Effector CD4-positive, alpha-beta T cell (primary cell): ENCODE measurements around the gene LY6G5B.
"Not testable (repeated sequence)": the region's sequence is repeated elsewhere in the genome, so short reads cannot be mapped to it uniquely, and the experiment has no call there.

Experiments
- DNase-seq: peaks from one replicate; pipeline ENCODE4 v3.0.0-alpha.2; 2020

The LY6G5B gene

DNA sequence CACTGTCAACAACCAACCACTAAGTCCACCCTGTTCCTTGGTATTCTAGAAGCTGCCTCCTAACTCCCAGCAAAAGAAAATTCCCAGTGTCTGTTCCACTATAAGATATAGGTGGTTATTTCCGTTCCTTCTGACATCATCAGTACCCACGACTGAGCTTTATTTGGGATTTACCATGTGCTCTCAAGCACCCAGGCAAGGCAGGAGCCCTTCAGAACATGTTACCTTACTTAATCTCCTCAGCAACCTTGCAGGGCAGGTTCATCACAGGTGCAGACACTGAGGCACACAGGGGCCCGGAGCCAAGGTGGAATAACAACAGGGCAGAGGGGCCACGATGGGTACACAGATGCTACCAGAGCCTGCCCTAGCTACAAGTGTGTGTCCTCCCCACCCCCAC is 22.6 kb downstream of the LY6G5B start:
- no peak for DNase-seq

DNA sequence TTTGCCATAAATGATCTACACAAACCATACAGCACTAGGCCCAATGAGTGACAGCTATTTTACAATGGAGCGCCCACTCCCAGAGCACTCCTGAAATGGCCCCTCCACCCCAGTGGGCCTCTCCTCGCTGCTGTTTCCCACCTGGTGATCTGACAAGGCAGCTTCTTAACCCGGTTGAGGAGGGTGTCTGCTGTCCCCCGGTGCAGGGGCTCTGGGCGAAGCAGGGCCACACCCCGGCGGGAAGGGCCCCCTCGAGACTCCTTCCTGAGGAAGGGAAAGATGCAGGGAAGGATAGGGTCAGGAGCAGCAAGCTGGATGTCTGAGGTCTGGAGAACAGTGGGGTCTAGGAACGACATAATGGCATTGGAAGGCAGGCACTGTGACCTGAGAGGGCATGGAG is 23.1 kb downstream of the LY6G5B start:
- no peak for DNase-seq

DNA sequence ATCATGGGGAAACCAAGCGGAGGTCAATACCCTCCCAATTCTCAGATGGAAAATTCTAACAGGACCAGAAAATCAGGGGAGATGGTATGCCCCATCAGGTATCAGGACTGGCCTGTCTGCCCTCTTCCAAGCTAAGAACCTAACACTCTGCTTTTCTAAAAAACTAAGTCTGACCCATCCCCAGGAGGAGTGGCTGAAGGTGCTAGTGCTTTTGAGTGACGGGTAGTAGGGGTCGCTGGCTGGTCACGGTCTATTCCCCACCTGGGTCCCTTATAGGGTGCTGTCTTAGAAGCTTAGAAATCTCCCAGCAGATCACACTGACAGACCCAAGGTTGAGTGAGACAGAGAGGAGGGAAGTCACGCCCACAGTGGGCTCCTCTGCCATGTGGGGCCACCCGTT is 23.8 kb downstream of the LY6G5B start:
- no peak for DNase-seq

DNA sequence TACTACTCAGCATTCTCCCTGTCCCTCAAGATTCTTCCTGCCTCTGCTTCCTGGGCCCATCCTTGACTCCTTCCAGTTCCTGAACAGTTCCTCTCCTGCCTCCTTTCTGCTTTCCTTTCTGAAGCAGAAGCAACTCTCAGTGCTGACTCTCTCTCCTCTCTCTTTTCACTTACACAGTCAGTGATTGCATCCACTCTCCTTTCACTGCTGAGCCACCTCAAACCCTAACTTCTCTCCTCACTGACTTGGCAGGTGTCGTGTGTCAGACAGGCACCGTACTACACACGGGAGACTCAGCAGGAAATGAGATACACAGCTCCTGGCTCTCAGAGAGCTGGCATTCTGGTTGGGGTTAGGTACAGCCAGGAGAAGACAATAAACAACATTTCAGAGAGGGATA is 27.8 kb downstream of the LY6G5B start:
- DNase-seq: no peak

DNA sequence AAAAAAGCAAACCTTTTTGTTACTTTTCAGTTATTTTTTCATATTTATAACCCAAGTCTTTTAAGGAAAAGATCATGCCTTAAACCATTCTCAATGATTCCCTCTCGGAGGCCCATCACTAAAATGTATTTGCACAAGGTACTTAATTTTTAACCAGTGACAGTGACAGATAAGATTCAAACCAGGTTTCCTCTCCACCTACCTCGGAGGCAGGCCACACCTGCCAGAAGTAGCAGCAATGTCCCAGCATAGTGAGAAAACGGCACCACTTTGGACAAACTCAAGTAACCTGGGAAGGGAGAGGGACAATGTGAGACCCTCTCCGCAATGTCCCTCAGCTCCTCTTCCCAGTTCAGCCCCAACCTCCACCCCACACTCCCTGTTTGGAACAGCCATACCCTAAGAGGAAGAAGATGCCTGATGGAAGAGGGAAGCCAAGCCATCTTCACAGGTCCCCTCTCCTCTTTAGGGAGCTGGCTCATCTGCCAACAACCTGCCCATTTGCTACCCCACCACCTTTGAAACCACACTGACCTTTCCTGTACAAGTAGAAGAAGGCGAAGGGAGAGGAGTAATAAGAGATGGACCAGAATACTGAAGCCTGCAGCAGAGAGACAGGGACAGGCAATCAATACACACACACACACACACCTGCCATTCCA is 31.1 kb downstream of the LY6G5B start:
- DNase-seq: no peak

DNA sequence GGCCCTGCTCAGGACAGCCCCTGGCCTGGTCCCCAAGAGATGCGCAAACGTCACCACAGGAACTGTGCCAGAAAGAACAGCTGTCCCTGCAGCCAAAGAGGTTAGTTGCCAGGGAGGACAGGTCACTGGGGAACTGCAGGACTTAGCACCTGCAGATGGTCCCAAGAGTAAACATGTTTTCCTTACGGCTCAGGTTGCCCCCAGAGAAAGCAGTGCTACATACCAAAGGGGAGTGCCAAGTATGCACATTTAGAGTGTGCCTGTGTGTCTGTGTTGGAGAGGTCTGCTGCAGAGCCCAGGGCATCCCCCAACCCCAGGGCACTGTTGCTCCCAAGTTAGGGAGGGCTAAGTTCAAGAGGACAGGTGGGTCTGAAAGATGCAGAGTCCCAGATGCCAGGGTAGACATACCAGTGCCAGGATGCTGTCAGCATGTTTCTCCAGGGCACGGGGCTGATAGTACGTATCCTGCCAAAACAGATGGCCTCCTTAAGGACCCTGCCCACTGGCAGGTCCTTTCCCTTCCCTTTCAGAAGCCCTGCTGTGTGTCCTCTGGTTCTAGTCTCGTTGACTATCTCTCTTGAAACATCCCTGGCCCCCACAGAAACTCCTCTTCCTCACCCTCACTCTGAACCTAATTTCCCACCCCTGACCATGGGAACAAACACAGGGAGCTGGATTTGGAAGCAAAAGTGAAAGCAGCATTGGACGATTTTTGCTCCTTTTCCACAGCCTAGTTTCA is 32.1 kb downstream of the LY6G5B start:
- DNase-seq: no peak

DNA sequence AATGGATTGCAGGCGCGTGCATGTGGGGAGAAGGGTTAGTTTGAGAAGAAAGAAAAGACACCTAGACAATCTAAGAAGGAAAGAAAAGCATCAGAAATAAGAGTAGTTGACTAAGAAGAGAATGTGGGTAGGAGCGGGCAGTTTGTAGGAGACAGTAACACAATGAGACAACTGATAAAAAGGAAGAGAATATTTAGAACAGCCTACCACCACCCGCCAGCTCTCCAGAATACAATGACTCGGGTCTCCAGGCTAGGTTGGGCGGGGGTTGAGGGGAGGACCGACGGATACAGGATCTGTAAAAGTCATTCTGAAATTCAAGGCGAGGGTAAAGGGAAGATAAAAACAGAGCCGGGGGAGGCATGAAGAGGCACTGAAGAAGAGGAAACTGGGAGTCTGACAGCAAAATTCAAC is 32.6 kb downstream of the LY6G5B start:
- DNase-seq: no peak

DNA sequence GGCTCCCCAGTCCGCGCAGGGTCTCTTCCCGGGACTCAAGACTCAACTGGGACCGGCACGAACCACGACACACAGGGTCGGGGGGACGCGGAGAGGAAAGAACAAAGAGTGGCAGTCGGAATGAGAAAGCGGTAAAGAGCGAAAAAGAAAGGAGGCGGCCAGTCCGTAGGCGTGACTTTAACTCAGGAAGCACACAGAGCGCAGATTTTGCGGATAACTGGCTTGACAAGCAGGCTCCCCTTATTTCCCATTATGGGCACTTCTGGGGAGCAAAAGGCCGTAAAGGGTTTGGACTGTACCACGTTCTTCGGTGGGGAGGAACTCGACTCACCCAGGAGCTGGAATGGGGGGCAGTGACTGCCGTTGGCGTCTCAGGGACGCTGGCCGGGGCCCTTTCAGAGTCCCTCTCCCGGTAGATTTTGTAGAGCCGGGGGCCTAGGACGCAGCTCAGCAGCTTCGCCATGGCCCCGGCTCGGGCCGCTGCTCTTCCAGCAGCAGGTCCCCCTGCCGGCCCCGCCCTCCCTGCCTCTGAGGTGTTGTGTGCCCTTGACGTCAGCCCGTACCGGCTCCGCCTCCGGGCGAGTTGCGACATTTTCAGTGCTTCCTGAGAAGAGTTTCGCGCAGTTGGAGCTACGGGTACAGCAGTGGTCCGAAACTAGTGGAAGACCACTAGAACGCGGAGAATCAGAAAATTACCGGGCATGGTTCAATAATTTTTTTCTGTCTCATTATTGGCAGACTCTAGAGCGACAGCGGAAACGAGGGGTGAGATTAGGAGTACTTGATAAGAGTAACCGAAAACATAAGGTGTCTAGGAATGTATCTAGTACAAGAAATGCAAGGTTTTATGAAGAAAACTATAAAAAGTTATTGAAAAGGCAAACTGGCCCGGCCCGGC is 33.3 kb downstream of the LY6G5B start, which contains the start of gene ABHD16A:
ABHD16A (minus strand) TSS at position 506 of the 898 bp plus-strand sequence; CDS start at position 463, 43 bp downstream.
- DNase-seq: peak; percentile 94

DNA sequence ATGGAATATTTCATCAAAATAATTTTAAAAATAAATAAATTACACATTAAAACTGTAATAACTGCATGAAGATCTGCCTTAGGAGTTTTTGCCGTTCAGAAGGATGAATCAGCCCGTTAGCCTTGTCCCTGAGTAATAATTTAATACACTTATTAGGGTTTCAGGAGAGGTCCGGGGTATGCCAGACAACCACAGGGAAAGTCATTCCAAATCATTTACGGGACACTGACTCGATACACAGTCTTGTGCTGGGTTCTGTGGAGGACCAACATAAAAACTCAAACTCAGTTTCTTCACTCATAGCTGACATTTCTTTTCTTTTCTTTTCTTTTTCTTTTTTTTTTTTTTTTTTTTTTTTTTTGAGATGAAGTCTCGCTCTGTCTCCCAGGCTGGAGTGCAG is 36.2 kb downstream of the LY6G5B start:
- no peak for DNase-seq

DNA sequence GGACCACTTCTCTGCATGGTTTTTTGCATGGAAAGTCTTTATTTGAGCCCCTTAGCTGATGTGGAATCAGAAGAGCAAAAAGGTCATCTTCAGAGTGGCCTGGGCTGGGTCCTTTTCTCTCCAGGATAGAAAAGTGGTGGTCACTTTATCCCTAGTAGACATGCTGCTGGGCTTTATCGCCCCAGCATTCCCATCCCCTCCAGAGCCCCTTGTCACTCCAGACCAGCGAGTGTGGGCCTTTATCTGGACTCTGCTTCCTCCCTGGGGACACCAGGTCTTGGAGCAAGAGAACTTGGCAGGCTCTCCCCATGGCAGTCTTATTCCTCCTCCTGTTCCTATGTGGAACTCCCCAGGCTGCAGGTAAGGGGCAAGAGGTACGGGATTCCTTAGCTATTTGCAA is 36.8 kb downstream of the LY6G5B start, which contains the start of gene LY6G6F:
LY6G6F (plus strand) TSS at position 268 of the 400 bp plus-strand sequence; CDS start at position 309, 41 bp downstream.
- no peak for DNase-seq

DNA sequence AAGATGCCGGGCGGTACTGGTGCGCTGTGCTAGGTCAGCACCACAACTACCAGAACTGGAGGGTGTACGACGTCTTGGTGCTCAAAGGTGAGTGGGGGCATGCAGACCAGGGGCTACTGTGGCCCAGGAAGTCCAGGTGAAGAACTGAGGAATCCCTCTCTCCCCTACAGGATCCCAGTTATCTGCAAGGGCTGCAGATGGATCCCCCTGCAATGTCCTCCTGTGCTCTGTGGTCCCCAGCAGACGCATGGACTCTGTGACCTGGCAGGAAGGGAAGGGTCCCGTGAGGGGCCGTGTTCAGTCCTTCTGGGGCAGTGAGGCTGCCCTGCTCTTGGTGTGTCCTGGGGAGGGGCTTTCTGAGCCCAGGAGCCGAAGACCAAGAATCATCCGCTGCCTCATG is 37.9 kb downstream of the LY6G5B start:
- no peak for DNase-seq

DNA sequence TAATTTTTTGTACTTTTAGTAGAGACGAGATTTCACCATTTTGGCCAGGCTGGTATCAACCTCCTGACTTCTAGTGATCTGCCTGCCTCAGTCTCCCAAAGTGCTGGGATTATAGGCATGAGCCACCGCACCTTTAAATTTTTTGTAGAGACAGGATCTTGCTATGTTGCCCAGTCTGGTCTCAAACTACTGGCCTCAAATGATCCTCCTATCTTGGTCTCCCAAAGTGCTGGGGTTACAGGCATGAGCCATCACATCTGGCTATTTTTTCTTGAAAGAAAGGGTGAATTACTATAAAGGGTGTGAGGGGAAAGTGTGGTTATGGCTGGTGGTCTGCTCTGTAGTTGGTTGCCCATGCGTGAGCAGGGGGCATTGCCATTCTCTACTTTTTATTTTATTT is 38.4 kb downstream of the LY6G5B start:
- DNase-seq: no peak

DNA sequence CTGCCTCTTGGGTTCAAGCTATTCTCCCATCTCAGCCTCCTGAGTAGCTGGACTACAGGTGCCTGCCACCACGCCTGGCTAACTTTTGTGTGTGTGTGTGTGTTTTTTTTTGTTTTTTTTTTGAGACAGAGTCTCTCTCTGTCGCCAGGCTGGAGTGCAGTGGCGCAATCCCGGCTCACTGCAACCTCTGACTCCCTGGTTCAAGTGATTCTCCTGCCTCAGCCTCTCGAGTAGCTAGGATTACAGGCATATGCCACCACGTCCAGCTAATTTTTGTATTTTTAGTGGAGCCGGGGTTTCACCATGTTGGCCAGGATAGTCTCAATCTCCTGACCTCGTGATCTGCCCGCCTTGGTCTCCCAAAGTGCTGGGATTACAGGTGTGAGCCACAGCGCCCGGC is 39.4 kb downstream of the LY6G5B start:
- not testable (repeated sequence) for DNase-seq

DNA sequence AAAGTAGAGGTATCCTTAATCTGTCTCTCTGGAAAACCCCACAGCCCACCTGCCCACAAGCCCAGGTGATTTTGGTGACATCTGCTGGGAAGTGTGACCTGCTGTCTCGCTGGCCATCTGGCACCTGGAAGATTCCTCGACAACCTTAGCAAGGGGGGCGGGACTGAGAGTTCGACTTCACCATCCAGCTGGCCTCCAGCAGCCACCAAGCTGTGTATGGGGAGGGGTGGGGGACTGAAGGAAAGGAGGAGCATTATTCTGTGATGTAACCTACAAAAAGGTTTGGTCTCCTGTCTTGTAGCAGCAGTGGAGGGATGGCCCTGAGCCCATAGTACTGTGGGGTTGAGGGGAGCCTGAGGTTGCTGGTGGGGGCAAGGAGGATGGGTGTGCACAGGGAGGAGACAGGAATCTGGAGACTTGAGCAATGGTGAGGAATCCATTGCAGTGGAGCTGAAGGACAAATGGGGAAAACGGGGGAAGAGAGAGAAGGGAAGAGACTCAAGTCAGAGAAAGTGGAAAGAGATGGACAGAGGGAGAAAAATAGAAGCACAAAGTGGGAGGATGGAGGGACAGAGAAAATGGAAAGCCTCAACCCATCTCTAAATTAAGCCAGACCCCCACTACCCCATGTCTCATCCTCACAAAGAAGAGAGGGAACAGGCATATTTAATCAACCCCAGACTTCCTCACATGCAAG is 40.9 kb downstream of the LY6G5B start:
- no peak for DNase-seq

DNA sequence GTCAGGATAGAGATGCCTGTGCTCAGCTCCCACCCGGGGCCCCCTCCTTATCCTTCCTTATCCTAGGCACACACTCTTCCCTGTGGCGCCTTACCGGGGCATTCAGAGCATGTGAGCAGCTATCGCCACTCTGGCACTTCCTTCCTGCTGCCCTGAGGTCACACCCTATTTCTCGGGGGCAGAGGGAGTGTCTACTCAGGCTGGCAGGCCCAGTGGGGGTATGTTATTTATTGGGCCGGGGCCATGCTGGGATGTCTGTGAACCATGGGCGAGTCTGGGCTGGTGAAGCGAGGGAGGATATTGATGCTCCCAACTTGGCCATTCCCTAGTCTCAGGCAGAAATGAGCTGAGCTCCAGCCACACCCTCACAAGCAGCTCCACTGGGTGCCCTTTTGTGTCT is 41.5 kb downstream of the LY6G5B start:
- no peak for DNase-seq

DNA sequence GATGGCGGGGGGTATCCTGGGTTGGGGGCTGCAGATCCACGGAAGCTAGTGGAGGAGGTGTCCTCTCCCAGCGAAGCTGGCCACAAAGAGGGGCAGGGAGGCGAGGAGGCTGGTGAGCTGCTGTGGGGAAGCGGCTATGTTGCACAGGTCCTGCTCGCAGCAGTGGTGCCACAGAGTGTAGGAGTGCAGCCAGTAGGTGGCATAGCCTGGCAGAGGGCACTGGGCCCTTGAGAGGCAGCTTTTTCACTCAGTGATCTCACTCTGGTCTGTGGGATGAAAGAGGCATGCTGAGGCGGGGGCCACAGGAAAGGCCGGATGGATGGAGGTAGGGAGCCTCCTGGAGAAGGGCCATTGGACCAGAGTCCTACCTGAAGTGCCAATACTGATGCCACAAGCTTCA is 42.5 kb downstream of the LY6G5B start:
- no peak for DNase-seq

DNA sequence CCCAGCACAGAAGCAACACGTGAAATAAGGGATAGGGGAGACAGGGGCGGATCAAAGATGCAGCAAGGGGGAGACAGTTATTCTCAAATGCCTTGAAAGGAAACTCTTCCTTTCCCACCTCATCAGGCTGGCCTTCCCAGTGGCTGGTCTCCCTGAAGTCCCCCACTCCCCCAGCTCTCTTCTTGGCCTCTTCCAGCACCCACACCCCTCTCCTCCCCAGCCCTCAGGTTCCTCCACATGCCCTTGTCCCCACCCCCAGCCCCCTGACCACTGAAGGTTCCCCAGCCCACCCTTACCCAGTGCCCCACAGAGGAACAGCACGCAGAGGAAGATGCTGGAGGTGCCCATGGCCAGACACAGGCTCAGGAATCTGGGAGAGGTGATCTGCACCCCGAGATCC is 43.7 kb downstream of the LY6G5B start:
- no peak for DNase-seq

DNA sequence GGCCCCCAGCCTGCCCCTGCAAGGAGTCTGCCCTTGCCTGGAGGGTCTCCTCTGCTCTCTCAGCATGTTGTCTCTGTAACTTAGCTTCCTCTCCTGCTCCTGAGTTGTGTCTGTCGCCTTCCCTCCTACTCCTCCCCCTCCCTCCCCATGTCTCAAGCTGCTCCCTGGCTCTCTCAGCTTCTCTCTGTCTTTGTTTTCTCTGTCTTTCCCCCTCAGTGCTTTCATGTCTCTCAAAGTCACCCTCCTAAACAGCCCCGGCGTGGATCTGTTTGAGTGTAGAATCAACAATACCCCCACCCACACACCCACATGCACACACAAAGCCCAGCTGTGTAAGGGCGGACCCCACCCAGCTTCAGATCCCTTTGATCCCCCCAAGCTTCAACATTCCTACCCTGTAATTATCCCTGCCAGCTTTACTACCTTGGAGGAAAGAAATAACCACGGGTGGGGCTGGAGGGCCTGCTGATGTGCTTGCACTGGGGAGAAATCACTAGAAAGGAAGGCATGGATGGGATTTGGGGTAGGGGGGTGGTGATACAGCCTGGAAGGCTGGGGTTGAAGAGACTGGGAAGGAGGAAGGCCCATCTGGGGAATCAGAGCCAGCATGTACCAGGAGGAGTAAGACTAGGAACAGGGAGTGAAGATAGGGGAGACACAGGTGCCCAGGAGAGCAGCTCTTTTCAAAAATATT is 44.4 kb downstream of the LY6G5B start:
- no peak for DNase-seq

DNA sequence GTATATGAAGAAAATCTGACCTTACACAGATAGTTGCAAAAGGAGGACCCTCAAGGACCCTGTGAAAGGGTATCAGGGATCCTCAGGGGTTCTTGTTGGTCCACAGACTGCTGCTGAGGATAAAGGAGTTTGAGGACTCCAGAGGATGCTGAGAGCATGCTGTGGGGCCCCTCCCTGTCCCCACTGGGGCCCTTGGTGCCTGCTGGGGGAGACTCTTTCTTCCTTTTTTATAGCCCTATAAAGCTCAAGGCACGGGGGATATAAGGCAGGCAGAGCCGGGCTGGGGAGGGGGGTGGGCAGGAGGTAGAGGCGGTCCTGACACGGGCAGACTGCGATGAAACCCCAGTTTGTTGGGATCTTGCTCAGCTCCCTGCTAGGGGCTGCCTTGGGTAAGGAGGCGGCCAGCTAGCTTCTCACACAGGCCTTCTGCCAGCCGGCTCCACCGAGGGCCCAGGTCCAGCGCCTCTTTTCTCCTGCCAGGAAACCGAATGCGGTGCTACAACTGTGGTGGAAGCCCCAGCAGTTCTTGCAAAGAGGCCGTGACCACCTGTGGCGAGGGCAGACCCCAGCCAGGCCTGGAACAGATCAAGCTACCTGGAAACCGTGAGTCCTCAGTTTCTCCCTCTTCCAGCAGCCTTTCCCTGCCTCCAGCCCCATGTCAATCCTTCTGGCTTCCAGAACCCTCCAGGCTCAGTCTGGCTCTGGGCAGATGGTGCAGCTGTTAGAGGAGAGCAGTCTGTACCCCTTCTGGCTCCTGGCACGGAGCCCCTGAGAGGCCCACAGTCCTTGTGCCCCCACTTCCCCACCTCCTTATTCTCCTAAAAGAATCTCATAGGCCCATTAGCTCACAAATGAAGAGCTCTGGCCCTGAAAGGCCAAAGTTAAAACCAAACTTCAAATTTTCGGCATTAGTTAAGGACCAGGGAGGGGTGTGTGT is 45.5 kb downstream of the LY6G5B start, which contains the start of gene LY6G6D:
LY6G6D (plus strand) TSS at position 327 of the 937 bp plus-strand sequence; CDS start at position 335, 8 bp downstream.
- DNase-seq: no peak

DNA sequence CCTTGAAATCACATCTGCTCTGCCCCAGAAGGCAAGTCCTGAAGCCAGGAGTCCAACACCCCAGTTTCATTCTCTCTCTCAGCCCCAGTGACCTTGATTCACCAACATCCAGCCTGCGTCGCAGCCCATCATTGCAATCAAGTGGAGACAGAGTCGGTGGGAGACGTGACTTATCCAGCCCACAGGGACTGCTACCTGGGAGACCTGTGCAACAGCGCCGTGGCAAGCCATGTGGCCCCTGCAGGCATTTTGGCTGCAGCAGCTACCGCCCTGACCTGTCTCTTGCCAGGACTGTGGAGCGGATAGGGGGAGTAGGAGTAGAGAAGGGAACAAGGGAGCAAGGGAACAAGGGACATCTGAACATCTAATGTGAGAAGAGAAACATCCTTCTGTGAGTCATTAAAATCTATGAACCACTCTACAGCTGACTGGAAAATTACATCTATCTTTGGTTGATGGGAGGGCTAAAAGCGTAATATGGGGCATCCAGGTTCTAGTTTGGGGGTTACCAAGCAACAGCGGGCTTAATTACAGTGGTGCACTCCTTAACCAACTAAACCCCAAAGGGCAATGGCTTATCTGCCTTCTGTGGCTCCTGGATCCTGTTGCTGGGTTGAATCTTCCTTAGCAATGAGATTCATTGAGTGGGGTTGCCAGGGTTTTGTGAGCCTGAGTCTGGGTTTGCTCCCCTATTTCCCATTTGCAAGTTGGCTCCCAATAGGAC is 47.9 kb downstream of the LY6G5B start:
- DNase-seq: no peak
